H9 (cell line): Measurements from ENCODE around the gene KRTAP5-1. TPM values are rescaled to one million over a fixed set of nuclear protein-coding genes. Genes with fewer than 3 reads are reported as not detected.

Experiments
- DNase-seq: peaks from one replicate; pipeline ENCODE4 v3.0.0-alpha.2; 2017
- H2AFZ ChIP-seq: one replicate; pipeline ENCODE4 v1.6.1; 2013; ENCODE audit warnings: mild to moderate bottlenecking, low read length, control low read depth, moderate library complexity
- H2AK5ac ChIP-seq: 2 replicates; pipeline ENCODE4 v1.6.1; 2013; ENCODE audit warnings: low read length, control low read depth, mixed read lengths; ENCODE audit not compliant: insufficient read length
- H2BK120ac ChIP-seq: one replicate; pipeline ENCODE4 v1.6.1; 2013; ENCODE audit warnings: low read depth, mild to moderate bottlenecking, low read length, control low read depth, inconsistent platforms; ENCODE audit not compliant: poor library complexity, severe bottlenecking
- H2BK12ac ChIP-seq: 2 replicates; pipeline ENCODE4 v1.6.1; 2013; ENCODE audit warnings: low read length, control low read depth, mixed read lengths, low read depth; ENCODE audit not compliant: insufficient read length
- H2BK15ac ChIP-seq: 2 replicates; pipeline ENCODE4 v1.6.1; 2013; ENCODE audit warnings: low read depth, low read length, control low read depth
- H2BK20ac ChIP-seq: one replicate; pipeline ENCODE4 v1.6.1; 2013; ENCODE audit warnings: low read depth, mild to moderate bottlenecking, low read length, control low read depth, inconsistent platforms; ENCODE audit not compliant: poor library complexity, severe bottlenecking
- H2BK5ac ChIP-seq: 2 replicates; pipeline ENCODE4 v1.6.1; 2013; ENCODE audit warnings: low read length, control low read depth, mixed read lengths; ENCODE audit not compliant: insufficient read length
- H3K14ac ChIP-seq: 2 replicates; pipeline ENCODE4 v1.6.1; 2013; ENCODE audit warnings: low read length, control low read depth; ENCODE audit not compliant: insufficient read depth
- H3K18ac ChIP-seq: 2 replicates; pipeline ENCODE4 v1.6.1; 2013; ENCODE audit warnings: low read depth, mild to moderate bottlenecking, mixed read lengths, low read length, control low read depth; ENCODE audit not compliant: insufficient read length
- H3K23ac ChIP-seq: 2 replicates; pipeline ENCODE4 v1.6.1; 2013; ENCODE audit warnings: low read length, control low read depth, mixed read lengths, low read depth; ENCODE audit not compliant: insufficient read length
- H3K23me2 ChIP-seq: 2 replicates; pipeline ENCODE4 v1.6.1; 2013; ENCODE audit warnings: low read depth, mild to moderate bottlenecking, mixed read lengths, low read length, control low read depth; ENCODE audit not compliant: insufficient read length, poor library complexity, severe bottlenecking
- H3K27ac ChIP-seq: 2 replicates; pipeline ENCODE4 v1.5.1; 2013; ENCODE audit warnings: low read length, control low read depth, mixed read lengths, low read depth; ENCODE audit not compliant: insufficient read length
- H3K27me3 ChIP-seq: 2 replicates; pipeline ENCODE4 v1.6.1; 2013; ENCODE audit warnings: low read length, control low read depth, inconsistent platforms; ENCODE audit not compliant: insufficient read depth
- H3K4ac ChIP-seq: 2 replicates; pipeline ENCODE4 v1.6.1; 2013; ENCODE audit warnings: low read depth, mild to moderate bottlenecking, control low read depth, inconsistent platforms, low read length, moderate library complexity
- H3K4me1 ChIP-seq: 2 replicates; pipeline ENCODE4 v1.6.1; 2013; ENCODE audit warnings: low read length, control low read depth, inconsistent platforms; ENCODE audit not compliant: insufficient read depth
- H3K4me2 ChIP-seq: 2 replicates; pipeline ENCODE4 v1.6.1; 2013; ENCODE audit warnings: low read length, control low read depth, mixed read lengths; ENCODE audit not compliant: insufficient read length, insufficient read depth
- H3K56ac ChIP-seq: 2 replicates; pipeline ENCODE4 v1.6.1; 2013; ENCODE audit warnings: low read depth, mild to moderate bottlenecking, mixed read lengths, low read length, control low read depth; ENCODE audit not compliant: insufficient read length
- H3K79me1 ChIP-seq: 2 replicates; pipeline ENCODE4 v1.6.1; 2013; ENCODE audit warnings: low read depth, mild to moderate bottlenecking, moderate library complexity, low read length, control low read depth, inconsistent platforms; ENCODE audit not compliant: insufficient read depth, poor library complexity, severe bottlenecking
- H3K79me2 ChIP-seq: 2 replicates; pipeline ENCODE4 v1.6.1; 2013; ENCODE audit warnings: low read length, control low read depth, inconsistent platforms; ENCODE audit not compliant: insufficient read depth
- H3K9ac ChIP-seq: 2 replicates; pipeline ENCODE4 v1.6.1; 2013; ENCODE audit warnings: low read length, control low read depth, mixed read lengths; ENCODE audit not compliant: insufficient read length; ENCODE audit errors: extremely low read depth
- H3K9me3 ChIP-seq: one replicate; pipeline ENCODE4 v1.6.1; 2013; ENCODE audit warnings: low read depth, low read length, inconsistent platforms; ENCODE audit not compliant: control insufficient read depth
- H3T11ph ChIP-seq: one replicate; pipeline ENCODE4 v1.6.1; 2013; ENCODE audit warnings: mild to moderate bottlenecking, low read length, control low read depth, inconsistent platforms
- H4K20me1 ChIP-seq: one replicate; pipeline ENCODE4 v1.6.1; 2013; ENCODE audit not compliant: control insufficient read depth, insufficient read length, insufficient read depth
- H4K5ac ChIP-seq: 2 replicates; pipeline ENCODE4 v1.6.1; 2013; ENCODE audit warnings: low read depth, mild to moderate bottlenecking, mixed read lengths, low read length, control low read depth; ENCODE audit not compliant: insufficient read length
- H4K8ac ChIP-seq: replicated peaks from 2 replicates; pipeline ENCODE4 v1.6.1; 2013; ENCODE audit warnings: low read length, control low read depth, mixed read lengths, low read depth; ENCODE audit not compliant: insufficient read length
- H4K91ac ChIP-seq: 2 replicates; pipeline ENCODE4 v1.6.1; 2013; ENCODE audit warnings: low read depth, mild to moderate bottlenecking, moderate library complexity, mixed read lengths, low read length, control low read depth; ENCODE audit not compliant: insufficient read length
- H3K27ac Mint-ChIP-seq, 3 experiments: 2 replicates in 2 of 3; 3 replicates in 1 of 3; pipeline ENCODE4 v1.8.0; 2020 to 2021; ENCODE audit warnings: mixed read lengths in 3 of 3, mild to moderate bottlenecking in 1 of 3, moderate library complexity in 1 of 3
- H3K27me3 Mint-ChIP-seq: 2 replicates; pipeline ENCODE4 v1.8.0; 2021; ENCODE audit warnings: low read depth, mild to moderate bottlenecking, moderate library complexity, mixed read lengths
- H3K36me3 Mint-ChIP-seq, 3 experiments: 2 replicates in 2 of 3; 3 replicates in 1 of 3; pipeline ENCODE4 v1.8.0; 2020 to 2021; ENCODE audit warnings: low read depth in 3 of 3, mixed read lengths in 3 of 3; ENCODE audit not compliant: insufficient read depth in 1 of 3
- H3K4me1 Mint-ChIP-seq, 2 experiments: 2 replicates each; pipeline ENCODE4 v1.8.0; 2020; ENCODE audit warnings: mixed read lengths in 2 of 2
- H3K4me3 Mint-ChIP-seq, 2 experiments: 2 replicates in 1 of 2; 3 replicates in 1 of 2; pipeline ENCODE4 v1.8.0; 2020 to 2021; ENCODE audit warnings: mild to moderate bottlenecking in 2 of 2, mixed read lengths in 2 of 2, moderate library complexity in 1 of 2
- H3K9me3 Mint-ChIP-seq, 2 experiments: 2 replicates in 1 of 2; 3 replicates in 1 of 2; pipeline ENCODE4 v1.8.0; 2020; ENCODE audit warnings: mild to moderate bottlenecking in 2 of 2, mixed read lengths in 2 of 2, moderate library complexity in 1 of 2
- CTCF ChIP-seq: fragments of 200-600 bp; sonication (generic); conservative IDR thresholded peaks from 3 replicates; pipeline ENCODE4 v1.8.0; 2021; ENCODE audit warnings: antibody characterized with exemption, mild to moderate bottlenecking
- WGBS: extraction: QIAGEN DNeasy Blood & Tissue Kit; methylation state at CpG from one replicate; pipeline ENCODE4 v1.1.7; 2013; ENCODE audit warnings: missing lambda C conversion rate, low lambda C conversion rate, mixed read lengths; ENCODE audit not compliant: insufficient read length; ENCODE audit errors: extremely low coverage; 5-methylcytosine and 5-hydroxymethylcytosine counted together
- total RNA-seq: library from RNA; stranded (reverse); gene quantifications from 2 replicates; pipeline ENCODE4 v1.2.1, GENCODE V29; 2021

The KRTAP5-1 gene
- total RNA-seq, 1 experiment from 2014 or later, result not detected

GRCh38 chr11:1534682-1535081 lies 50.4 kb downstream of the KRTAP5-1 start:
- Histone ChIP-seq H3K18ac (no peak overlapping the region), H3K23ac (no peak overlapping the region), H3K23me2 (no peaks in the 10 kb centered on the region), H2BK120ac (no peak overlapping the region), H3K9ac (no peak overlapping the region), H4K91ac (no peak overlapping the region), H4K20me1 (peaks cover 3% of the 10 kb centered on the region), H3K79me2 (no peaks in the 10 kb centered on the region; the same call in 1 of the 2 replicates), H2BK15ac (no peak overlapping the region), H2BK5ac (no peak overlapping the region), H4K8ac (no peak overlapping the region), H2AK5ac (no peak overlapping the region), H4K5ac (no peak overlapping the region), H3T11ph (no peak overlapping the region), H3K27ac (no peak overlapping the region), H3K9me3 (no peaks in the 10 kb centered on the region), H3K14ac (no peak overlapping the region; the same call in 1 of the 2 replicates), H3K4ac (no peak overlapping the region), H2BK20ac (no peak overlapping the region), H3K56ac (no peak overlapping the region), H3K4me2 (no peak overlapping the region), H3K79me1 (peaks cover 3% of the 10 kb centered on the region), H3K27me3 (no peaks in the 10 kb centered on the region; the same call in 1 of the 2 replicates), H3K4me1 (no peaks in the 10 kb centered on the region), H2BK12ac (no peak overlapping the region), H2AFZ (no peak overlapping the region)
- no peak for TF ChIP-seq CTCF
- Mint-ChIP-seq H3K27me3 (peaks cover 21% of the 10 kb centered on the region), H3K36me3 (no peaks in the 10 kb centered on the region), H3K4me3 (no peak overlapping the region), H3K4me1 (peaks cover 0 to 7% of the 10 kb centered on the region in 2 experiments; a peak in 2 of 4 replicates), H3K27ac (peak overlapping the region in 1 of 3 experiments; percentile 50; a peak in 2 of 7 replicates), H3K9me3 (no peaks in the 10 kb centered on the region)
- DNase-seq, result no peak
- WGBS, result no CpG with 5 or more reads among the region's 14 CpGs

Other genes starting within 250 kb of the KRTAP5-1 start
- 24.2 and 28.4 TPM in 2 replicates for gene BRSK2, start 195.3 kb downstream of the KRTAP5-1 start, total RNA-seq
- 22.7 and 24.2 TPM in 2 replicates for gene MOB2, start 98.5 kb downstream of the KRTAP5-1 start, total RNA-seq
- gene DUSP8, start 13.0 kb downstream of the KRTAP5-1 start, total RNA-seq, result 3.2 and 4.4 TPM in 2 replicates
- gene KRTAP5-2, start 13.0 kb upstream of the KRTAP5-1 start, total RNA-seq, result not detected in 2 replicates
- not detected in 2 replicates for gene KRTAP5-3, start 23.2 kb upstream of the KRTAP5-1 start, total RNA-seq
- gene KRTAP5-4, start 36.9 kb upstream of the KRTAP5-1 start, total RNA-seq, result not detected in 2 replicates
- not detected in 2 replicates for gene KRTAP5-5, start 44.5 kb upstream of the KRTAP5-1 start, total RNA-seq
- gene KRTAP5-6, start 111.9 kb upstream of the KRTAP5-1 start, total RNA-seq, result not detected in 2 replicates
- 0.59 and 0.77 TPM in 2 replicates for gene IFITM10, start 165.3 kb upstream of the KRTAP5-1 start, total RNA-seq
- 158 and 161 TPM in 2 replicates for gene CTSD, start 178.6 kb upstream of the KRTAP5-1 start, total RNA-seq
- gene SYT8, start 249.7 kb upstream of the KRTAP5-1 start, total RNA-seq, result not detected in 2 replicates